Measurements from ENCODE around the gene LTB. TPM values are rescaled to one million over a fixed set of nuclear protein-coding genes. Genes with fewer than 3 reads are reported as not detected.

Gene LTB
- total and polyA plus RNA-seq, 2 donors from 2014 or later, result 6.6 to 18.5 TPM

GRCh38 chr6:31538805-31539400 is 43.3 kb downstream of the LTB start:
- H3K4me3 ChIP-seq (ENCODE audit: low read length in 3 of 3), result peak overlapping the region in 2 of 3 donors; percentile 28 to 98
- intact Hi-C loops (cut with DNase I), result no loop called here
- FAIRE-seq (no peak), DNase-seq (no peak)
- H3K9me3 ChIP-seq (ENCODE audit: control insufficient read depth in 2 of 3, insufficient read depth in 1 of 3, low read length in 3 of 3), result no peaks in the 10 kb centered on the region
- peak overlapping the region in 2 of 3 donors; percentile 34 to 100 for H3K9ac ChIP-seq (ENCODE audit: low read length in 3 of 3)
- H3K36me3 ChIP-seq (ENCODE audit: control insufficient read depth in 2 of 3, insufficient read depth in 3 of 3, low read length in 3 of 3), result peaks cover 28 to 54% (median 38%) of the 10 kb centered on the region in 3 donors
- H3K27ac ChIP-seq (ENCODE audit: low read depth in 2 of 2, low read length in 2 of 2), result no peak overlapping the region
- H3K4me1 ChIP-seq (ENCODE audit: control insufficient read depth in 2 of 3, insufficient read depth in 2 of 3, low read depth in 1 of 3, low read length in 3 of 3), result peaks cover 8 to 21% (median 21%) of the 10 kb centered on the region in 3 donors
- no peaks in the 10 kb centered on the region for H3K27me3 ChIP-seq (ENCODE audit: control insufficient read depth, insufficient read depth, low read length)
- TF ChIP-seq CTCF (IDR thresholded peaks at IDR 0.05; ENCODE audit: borderline replicate concordance, extremely low read depth, insufficient read depth), result no peak

- intact Hi-C loops (cut with DNase I), result no loop called here
- no peaks in the 10 kb centered on the region for H3K9me3 ChIP-seq (ENCODE audit: control insufficient read depth in 2 of 3, insufficient read depth in 1 of 3, low read length in 3 of 3)
- no peak overlapping the region for H3K27ac ChIP-seq (ENCODE audit: low read depth in 2 of 2, low read length in 2 of 2)
- peaks cover 8 to 21% (median 17%) of the 10 kb centered on the region in 3 donors for H3K4me1 ChIP-seq (ENCODE audit: control insufficient read depth in 2 of 3, insufficient read depth in 2 of 3, low read depth in 1 of 3, low read length in 3 of 3)
- FAIRE-seq (no peak), DNase-seq (no peak)
- H3K27me3 ChIP-seq (ENCODE audit: control insufficient read depth, insufficient read depth, low read length), result no peaks in the 10 kb centered on the region
- peaks cover 33 to 75% (median 51%) of the 10 kb centered on the region in 3 donors for H3K36me3 ChIP-seq (ENCODE audit: control insufficient read depth in 2 of 3, insufficient read depth in 3 of 3, low read length in 3 of 3)
- H3K4me3 ChIP-seq (ENCODE audit: low read length in 3 of 3), result no peak overlapping the region
- H3K9ac ChIP-seq (ENCODE audit: low read length in 3 of 3), result no peak overlapping the region
- TF ChIP-seq CTCF (IDR thresholded peaks at IDR 0.05; ENCODE audit: borderline replicate concordance, extremely low read depth, insufficient read depth), result no peak
Measured at GRCh38 chr6:31535538-31536324, 46.5 kb downstream of the LTB start.

- Histone ChIP-seq H3K9ac (ENCODE audit: low read length in 3 of 3) (no peak overlapping the region), H3K27me3 (ENCODE audit: control insufficient read depth, insufficient read depth, low read length) (no peaks in the 10 kb centered on the region), H3K9me3 (ENCODE audit: control insufficient read depth in 2 of 3, insufficient read depth in 1 of 3, low read length in 3 of 3) (no peaks in the 10 kb centered on the region), H3K27ac (ENCODE audit: low read depth in 2 of 2, low read length in 2 of 2) (no peak overlapping the region), H3K4me3 (ENCODE audit: low read length in 3 of 3) (no peak overlapping the region), H3K36me3 (ENCODE audit: control insufficient read depth in 2 of 3, insufficient read depth in 3 of 3, low read length in 3 of 3) (peaks cover 34 to 74% (median 49%) of the 10 kb centered on the region in 3 donors), H3K4me1 (ENCODE audit: control insufficient read depth in 2 of 3, insufficient read depth in 2 of 3, low read depth in 1 of 3, low read length in 3 of 3) (peaks cover 7 to 15% (median 10%) of the 10 kb centered on the region in 3 donors)
- FAIRE-seq, result no peak
- intact Hi-C loops (cut with DNase I), result no loop called here
- TF ChIP-seq CTCF (IDR thresholded peaks at IDR 0.05; ENCODE audit: borderline replicate concordance, extremely low read depth, insufficient read depth), result no peak
- DNase-seq, result no peak
Measured at GRCh38 chr6:31534521-31535040, 47.6 kb downstream of the LTB start.

Data from kidney (tissue), 14 donors.